Stimulated activated CD4-positive, alpha-beta T cell treated with anti-CD3 and anti-CD28 coated beads, TNF-alpha, amount 100 ng/mL, for 4 hours (primary cell): ENCODE results near the gene AHRR.
"Not testable (repeated sequence)": the region's sequence is repeated elsewhere in the genome, so short reads cannot be mapped to it uniquely, and the experiment has no call there.

ENCODE experiments used
- DNase-seq, 3 experiments: peaks; one replicate each; pipeline ENCODE4 v3.0.0-alpha.2; 2020; ENCODE audit warnings: low read depth in 3 of 3

AHRR gene

GRCh38 chr5:474232-474839 is 152.8 kb downstream of the AHRR start:
- not testable (repeated sequence) for DNase-seq

GRCh38 chr5:474840-475661 is 153.5 kb downstream of the AHRR start:
- DNase-seq: no peak

- no peak for DNase-seq
Measured at GRCh38 chr5:475704-476101, 154.2 kb downstream of the AHRR start.

GRCh38 chr5:476102-476813 is 154.7 kb downstream of the AHRR start:
- DNase-seq: no peak

- no peak for DNase-seq
Measured at GRCh38 chr5:476814-477175, 155.3 kb downstream of the AHRR start.

GRCh38 chr5:477247-477646 is 155.7 kb downstream of the AHRR start:
- no peak for DNase-seq

- DNase-seq: no peak
Measured at GRCh38 chr5:477871-478270, 156.4 kb downstream of the AHRR start.

GRCh38 chr5:478369-478981 is 157.0 kb downstream of the AHRR start:
- DNase-seq: no peak

- no peak for DNase-seq
Measured at GRCh38 chr5:478982-479535, 157.5 kb downstream of the AHRR start.

- no peak for DNase-seq
Measured at GRCh38 chr5:479566-480319, 158.2 kb downstream of the AHRR start.

GRCh38 chr5:481347-481746 is 159.8 kb downstream of the AHRR start:
- no peak for DNase-seq

- DNase-seq: no peak
Measured at GRCh38 chr5:482021-482420, 160.5 kb downstream of the AHRR start.

GRCh38 chr5:482506-482905 is 161.0 kb downstream of the AHRR start:
- no peak for DNase-seq

- no peak for DNase-seq
Measured at GRCh38 chr5:483011-483410, 161.5 kb downstream of the AHRR start.

GRCh38 chr5:483434-484140 is 162.1 kb downstream of the AHRR start:
- no peak for DNase-seq

- DNase-seq: no peak
Measured at GRCh38 chr5:484556-484955, 163.0 kb downstream of the AHRR start.

GRCh38 chr5:485113-485945 is 163.8 kb downstream of the AHRR start:
- no peak for DNase-seq

GRCh38 chr5:485946-486491 is 164.5 kb downstream of the AHRR start:
- no peak for DNase-seq

GRCh38 chr5:486597-486996 is 165.1 kb downstream of the AHRR start:
- not testable (repeated sequence) for DNase-seq
